ENCODE results near the gene PLXDC2.
"Not testable (repeated sequence)": the region's sequence is repeated elsewhere in the genome, so short reads cannot be mapped to it uniquely, and the experiment has no call there.

PLXDC2 gene

DNA sequence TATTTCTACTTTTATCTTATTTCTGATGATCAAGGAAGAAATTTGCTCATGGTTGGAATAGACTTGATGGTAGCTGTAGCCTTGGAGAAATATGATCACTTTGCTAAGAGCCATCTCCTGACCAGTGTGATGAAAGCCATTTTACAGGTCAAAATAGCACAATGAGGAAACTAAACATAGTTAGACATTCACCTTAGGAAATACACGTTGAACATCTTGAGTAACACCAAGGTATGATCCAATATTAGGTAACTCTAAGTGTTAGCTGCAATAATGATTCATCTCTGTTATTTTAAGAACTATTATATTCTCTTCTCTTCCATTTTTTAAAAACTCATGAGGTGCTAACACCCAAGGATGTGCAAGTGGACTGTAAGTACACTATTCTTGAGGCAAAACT, 328.0 kb downstream of the PLXDC2 start:
- no peak for DNase-seq

DNA sequence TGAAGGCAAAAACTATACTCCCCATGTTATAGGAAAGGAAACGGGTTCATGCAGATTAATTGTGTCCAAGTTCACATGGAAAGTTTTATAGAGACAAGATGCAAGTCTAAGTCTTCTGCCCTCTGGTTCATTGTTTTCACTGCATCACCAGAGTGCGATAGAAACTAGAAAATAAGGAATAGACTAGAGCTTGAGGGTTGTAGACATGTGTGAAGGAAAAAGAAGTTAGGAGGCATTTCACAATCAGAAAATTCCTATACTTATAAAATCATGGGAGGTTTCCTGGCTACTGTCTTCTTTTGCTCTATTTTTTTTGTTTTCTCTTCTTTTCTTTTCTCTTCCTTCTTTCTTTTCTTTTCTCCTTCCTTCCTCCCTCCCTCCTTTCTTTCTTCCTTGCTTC, 329.8 kb downstream of the PLXDC2 start:
- DNase-seq, result no peak

DNA sequence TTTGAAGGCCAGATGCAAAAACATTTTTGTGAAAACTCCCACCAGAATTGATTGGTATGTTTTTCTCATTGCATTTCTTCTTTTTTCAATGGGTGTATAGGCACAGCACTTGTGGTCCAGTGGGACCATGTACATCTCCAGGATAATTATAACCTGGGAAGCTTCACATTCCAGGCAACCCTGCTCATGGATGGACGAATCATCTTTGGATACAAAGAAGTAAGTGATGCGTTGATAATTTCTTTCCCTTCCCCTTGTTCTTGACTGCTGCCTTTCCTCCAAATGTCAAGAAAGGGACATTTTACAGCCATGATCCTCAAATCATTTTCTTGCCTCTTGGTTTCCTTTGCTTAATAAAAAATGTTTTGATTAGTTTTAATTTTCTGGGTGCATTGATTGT, 331.5 kb downstream of the PLXDC2 start:
- no peak for DNase-seq

DNA sequence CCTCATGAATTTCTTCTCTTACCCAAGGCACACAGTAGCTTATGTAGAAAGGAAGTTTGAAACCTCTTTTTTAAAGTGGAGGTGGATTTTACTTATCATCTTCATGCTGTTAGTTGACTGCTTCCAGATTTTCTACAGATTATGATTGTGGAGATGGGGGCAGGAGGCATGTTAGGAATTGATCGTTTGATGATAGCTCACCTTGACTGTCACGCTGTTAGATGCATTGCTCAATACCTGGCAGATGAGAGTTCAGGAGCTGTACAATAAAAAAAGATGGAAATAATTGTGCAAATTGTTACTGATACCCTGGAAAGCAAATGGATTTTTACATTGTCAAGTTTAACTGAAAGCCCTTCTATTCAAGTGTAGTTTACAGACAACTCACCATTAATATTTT, 340.3 kb downstream of the PLXDC2 start:
- no peak for DNase-seq

DNA sequence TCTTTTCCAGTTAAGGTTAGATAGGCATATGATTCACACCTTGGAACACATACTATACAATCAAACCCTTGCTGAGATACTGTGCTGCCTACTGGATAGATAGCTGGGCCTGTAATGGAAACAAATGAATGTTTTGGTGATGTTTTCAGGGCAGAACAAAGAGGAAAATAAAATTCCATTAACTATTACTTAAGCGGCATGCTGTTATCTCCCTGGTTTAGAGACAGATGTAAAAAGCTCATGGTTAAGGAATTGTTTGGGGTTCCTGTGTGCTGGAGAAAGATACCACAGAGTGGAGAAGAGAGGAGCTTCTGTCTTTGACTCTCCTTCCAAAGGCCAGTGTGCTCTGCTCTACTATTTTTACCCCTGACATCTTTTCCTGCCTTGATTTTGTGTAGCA, 341.1 kb downstream of the PLXDC2 start:
- no peak for DNase-seq

DNA sequence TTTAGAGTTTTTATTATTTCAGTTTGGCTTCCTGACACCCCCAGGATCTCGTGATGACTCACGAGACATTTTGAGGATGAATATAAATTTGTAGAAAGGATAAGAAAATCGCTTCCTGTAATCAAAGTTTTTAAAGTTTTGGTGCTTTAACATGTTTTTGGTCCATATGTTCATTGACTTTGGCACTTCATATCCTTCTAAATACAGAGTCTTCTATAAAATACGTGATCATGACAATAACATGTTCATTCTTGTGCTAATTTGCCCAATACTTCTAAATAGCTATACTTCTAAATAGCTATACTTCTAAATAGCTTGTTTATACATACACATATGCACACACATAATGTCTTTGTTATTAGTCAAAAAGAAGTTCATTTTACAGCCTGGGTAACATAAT, 341.9 kb downstream of the PLXDC2 start:
- no peak for DNase-seq

DNA sequence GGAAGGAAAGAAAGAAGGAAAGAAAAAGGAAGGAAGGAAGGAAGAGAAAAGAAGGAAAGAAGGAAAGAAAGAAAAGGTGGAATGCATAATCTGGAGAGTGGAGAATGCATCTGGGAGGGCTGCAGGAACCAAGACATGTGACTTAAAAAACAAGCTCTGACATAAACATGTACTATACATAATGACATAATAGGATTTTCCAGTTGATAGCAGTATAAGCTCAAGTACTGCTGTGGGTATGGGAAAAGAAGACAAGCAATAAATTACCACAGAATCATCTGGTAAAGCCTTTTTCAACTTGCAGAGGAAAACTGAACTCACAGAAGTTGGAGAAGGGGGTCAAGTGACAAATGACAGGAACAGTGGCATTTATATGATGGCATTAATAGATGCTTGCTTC, 345.9 kb downstream of the PLXDC2 start:
- no peak for DNase-seq

DNA sequence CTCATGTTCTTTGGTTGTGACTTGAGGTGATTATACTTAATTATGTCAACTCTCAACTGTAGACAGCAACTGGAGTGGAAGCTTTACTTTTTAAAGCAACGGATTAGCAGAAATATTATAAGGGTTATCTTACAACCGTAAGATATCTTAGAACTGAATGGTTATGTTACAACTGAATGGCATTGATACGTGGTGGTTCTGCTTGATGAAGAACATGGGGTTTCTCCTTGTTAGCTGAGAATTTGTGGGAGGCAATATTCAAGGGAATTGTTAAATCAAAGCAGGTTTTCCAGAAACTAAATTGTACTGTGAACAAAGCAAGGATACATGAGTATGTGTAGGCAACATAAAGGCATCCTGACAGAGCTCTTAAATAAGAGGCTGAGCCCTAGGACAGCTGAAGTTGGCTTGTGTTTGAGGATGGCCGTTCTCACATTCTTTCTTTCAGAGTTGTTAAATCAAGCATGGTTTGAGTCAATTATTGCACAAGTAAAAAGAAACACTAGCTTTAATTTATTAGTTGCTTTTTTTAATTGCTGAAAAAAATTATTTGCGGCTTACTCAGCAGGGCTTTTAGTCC, 350.0 kb downstream of the PLXDC2 start:
- no peak for DNase-seq

DNA sequence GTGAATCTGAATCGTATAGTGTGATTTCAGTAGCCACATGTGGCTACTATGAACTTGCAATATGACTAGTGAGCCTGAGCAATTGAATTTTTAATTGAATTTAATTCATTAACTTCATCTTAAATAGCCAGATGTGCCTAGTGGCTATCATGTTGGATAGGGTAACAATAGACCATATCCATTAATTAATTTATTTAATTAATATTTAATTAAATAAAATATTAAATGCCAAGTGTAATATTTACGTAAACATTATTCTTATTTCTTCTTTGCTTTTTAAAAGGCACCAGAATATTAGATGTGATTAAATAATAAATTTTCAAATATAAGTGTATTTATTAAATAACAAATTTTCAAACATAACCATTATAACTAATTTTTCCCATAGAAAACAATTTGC, 354.4 kb downstream of the PLXDC2 start:
- DNase-seq, result no peak

DNA sequence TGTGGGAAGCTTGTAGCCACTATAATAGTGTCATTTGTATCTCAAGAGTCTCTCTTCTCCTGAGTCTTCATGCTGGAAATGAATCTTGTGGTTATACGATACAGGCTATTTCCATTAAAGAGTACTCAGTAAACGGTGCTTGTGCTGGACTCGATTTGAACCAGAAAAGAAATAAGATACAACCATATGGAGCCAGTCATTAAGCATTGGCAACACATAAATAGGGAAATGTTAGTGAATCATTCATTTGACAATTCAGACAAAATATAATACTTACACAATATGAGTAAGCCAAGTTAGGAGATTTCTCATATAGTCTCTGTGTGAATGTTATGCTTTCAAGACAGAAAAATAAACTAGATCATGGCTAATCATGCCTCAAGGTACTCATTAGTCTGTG, 356.8 kb downstream of the PLXDC2 start:
- no peak for DNase-seq

DNA sequence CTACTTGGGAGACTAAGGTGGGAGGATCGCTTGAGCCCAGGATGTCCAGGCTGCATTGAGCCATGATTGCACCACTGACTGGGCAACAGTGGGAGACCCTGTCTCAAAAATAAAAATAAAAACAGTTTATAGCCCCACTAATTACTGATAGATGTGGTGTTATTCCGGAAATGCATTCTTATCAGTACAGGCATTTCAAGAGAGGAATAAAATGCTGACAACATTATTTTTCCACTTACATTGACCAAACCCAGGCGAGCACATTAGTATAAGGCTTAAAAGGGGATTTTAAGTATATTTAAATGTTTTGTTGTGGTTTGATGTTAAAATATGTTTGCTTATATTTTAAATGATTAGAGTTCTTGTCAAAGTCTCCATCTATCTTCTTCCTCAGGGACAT, 359.5 kb downstream of the PLXDC2 start:
- no peak for DNase-seq

DNA sequence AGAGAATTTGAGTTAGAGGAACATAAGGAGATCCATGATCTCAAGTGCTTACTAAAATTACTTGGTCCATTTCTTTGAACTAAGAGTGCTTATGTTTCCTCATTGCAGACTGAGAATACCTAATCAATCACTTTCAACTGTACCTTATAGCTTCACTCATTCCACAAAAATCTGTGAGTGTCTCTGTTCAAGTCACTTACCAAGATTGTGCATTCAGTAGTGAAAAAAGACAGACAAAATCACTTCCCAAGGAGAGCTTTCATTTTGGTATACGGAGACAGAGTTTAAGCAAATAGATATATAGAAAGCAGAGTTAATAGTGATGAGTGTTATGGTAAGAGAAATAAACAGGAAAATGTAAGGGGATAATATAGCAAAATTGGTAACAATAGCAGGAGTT, 364.5 kb downstream of the PLXDC2 start:
- DNase-seq, result no peak

DNA sequence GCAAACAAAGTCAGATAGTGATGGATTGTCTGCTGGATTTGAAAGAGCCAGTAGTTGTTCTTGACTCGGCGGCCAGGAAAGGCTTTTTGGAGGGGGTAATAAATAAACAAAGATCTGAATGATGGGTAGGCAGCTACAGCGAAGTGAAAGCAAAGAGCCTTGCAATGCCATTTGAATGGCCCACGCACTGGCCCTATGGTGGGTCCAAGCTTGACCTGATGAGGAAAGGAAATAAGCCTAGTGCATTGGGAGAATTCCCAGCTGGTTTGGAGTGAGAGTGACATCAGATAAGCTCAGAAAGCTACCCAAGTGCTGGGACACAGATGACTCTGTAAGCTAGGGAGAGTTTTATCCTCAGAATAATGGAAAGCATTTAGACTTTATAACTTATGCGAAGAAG, 365.2 kb downstream of the PLXDC2 start:
- no peak for DNase-seq

DNA sequence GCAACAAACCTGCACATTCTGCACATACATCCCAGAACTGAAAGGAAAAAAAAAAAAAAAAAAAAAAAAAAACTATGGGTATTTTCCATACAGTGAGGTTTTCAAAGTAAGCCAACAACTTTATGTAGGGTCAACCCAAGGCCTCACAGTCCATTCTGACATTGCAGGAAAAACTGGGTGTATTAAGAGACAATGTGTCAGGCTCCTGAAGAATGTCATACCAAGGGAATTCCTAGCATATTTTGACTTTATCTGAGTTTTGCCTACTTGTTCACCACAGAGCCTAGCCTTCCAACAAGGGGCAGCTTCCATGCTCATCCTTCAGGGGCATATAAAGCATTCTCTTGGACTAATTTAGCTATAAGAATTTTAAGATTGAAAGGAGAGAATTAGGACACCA, 368.9 kb downstream of the PLXDC2 start:
- no peak for DNase-seq

DNA sequence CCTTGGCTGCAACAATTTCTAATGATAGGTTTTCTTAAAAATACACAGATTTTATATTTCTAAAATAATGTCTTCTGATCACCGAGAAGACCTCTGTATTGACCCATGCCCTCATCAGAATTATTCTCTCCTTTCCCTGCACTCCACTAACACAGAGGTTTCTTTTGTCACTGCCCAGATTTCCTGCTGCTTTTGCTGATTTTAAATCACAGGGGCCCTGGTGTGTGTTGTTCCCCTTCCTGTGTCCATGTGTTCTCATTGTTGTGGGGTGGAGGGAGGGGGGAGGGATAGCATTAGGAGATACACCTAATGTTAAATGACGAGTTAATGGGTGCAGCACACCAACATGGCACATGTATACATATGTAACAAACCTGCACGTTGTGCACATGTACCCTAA, 375.2 kb downstream of the PLXDC2 start:
- not testable (repeated sequence) for DNase-seq

DNA sequence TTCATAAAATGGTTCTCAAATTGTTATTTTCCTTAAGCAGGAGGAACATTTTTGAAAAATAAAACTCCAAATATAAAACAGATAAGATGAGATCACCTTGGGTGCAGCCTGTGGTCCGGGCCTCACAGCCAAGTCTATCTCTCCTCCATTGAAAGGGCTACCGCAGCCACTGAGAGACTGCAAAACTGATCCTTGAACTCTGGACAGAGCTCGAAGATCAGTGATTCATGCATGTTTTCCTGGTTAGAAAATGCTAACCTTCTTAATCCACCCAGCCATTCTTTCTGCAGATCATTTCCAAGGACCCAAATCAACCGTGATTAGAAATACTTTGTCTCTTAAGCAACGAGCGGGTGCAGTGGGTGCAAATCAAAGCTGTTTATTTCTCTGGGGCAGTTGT, 378.8 kb downstream of the PLXDC2 start:
- DNase-seq, result no peak

DNA sequence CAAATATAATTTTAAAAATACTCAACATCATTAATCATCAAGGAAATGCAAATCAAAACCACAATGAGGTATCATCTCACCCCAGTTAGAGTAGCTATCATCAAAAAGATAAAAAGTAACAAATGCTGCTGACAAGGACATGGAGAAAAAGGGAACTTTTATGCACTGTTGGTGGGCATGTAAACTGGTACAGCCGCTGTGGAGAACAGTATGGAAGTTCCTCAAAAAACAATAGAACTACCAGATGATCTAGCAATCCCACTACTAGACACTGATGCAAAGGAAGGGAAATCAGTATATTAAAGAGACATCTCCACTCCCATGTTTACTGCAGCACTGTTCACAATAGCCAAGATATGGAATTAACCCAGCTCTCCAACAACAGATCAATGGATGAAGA, 384.5 kb downstream of the PLXDC2 start:
- DNase-seq, result no peak

DNA sequence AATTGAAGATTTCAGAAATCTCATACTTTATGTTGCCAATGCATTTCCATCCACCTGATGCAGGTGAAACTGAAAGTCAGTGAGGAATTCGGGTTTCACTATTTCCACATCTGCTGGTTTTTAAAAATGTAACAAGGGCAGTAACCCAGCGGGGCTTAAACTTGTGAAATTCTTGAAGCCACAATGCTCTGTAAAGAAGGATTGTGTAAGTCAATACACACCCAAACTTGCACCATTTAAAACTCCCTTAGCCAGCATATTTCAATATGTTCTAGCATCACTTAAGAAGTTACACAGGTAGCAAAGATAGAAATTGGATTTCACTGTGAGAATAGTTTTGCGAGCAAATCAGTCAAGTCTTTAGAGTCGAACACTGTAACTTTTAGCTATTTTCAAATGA, 386.1 kb downstream of the PLXDC2 start:
- DNase-seq, result no peak

DNA sequence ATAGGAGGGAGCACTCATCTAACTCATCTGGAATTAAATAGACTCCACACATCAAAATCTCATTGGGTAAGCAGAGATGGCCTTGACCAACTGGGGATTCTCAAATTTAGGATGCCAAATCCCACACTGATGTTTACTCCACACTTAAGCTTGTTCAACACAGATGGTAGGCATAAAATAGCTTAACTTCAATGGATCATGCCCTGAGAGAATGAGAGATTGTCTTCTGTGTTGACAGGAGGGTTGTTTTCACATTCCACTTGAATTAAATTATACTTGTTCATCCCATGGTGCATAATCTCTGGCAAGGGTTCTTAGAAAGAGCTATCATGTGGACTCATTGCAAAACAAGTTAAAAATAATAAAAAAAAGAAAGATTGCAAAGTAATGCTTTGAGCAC, 391.4 kb downstream of the PLXDC2 start:
- DNase-seq, result no peak

DNA sequence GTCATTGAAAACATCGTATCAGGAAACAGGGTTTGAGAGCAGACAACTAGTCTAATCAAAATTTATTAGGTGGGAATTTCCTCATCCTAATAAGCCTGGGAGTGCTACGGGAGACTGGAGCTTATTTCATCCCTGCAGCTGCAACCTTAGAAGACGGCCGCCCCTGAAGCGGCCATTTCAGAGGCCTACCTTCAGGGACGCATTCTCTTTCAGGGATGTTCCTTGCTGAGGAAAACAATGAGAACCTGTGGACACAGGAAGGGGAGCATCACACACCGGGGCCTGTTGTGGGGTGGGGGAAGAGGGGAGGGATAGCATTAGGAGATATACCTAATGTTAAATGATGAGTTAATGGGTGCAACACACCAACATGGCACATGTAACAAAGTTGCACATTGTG, 392.9 kb downstream of the PLXDC2 start:
- DNase-seq, result not testable (repeated sequence)

DNA sequence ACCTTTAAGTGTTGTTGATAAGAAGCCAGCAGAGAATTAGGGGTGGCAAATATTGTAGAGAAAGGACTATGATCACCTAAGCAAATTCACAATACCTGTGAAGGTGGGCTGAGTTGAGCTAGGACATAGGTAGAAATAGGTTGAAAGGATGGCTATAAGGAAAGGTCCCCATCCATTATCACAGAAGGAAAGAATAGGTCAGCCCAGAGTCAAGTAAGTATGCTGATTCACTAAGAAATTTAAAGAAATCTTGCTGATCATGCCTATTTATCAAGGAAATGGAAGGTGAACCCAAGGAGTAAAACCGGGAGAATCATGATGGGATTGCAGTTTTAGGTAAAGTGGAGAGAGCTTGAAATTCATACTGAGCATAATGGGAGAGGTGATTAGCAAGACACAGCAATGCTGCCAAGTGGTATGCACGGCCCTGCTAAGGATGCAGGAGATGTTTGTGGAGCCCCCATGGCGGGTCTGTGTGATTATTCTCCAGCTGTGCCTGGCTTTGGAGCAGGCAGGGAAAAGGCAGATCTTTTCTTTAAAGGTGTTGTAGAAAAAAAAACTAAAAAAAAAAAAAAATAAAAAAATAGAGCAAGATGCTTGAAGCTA, 399.4 kb downstream of the PLXDC2 start:
- DNase-seq, result no peak

DNA sequence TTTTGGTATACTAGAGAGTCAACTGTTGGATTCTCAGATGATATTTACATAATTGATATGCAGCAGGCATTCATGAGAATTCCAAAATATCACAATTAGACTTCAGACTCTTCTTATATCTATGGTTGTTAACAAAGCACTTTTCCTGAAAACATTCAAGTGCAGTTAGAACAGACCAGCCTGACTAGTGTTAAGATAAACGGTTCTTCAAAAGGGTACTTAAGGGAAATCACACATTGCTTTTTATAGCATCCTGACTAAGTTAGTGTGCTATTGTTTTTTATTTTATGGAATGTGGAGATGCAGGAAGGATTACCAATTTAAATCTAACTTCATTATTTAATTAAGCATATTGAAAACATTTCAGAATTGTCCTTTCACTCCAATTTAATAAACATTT, 405.1 kb downstream of the PLXDC2 start:
- DNase-seq, result no peak

DNA sequence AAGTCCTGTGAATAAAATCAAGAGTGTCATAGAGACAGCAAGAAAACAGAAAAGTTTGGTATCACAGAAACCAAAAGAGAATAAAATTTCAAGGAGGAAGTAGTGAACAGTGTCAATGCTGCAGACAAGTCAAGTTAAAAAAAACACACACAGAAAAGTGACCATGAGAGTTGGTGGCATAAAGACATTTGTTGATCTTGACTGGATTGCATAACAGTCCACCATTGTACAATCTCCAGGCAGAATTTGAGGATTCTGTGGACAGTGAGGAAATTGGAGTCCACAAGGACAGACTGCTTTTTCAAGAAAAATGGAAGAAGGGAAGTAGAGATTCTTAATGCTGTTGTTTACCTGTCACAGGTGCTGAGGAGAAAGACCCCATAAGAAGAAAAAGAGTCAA, 412.5 kb downstream of the PLXDC2 start:
- no peak for DNase-seq

DNA sequence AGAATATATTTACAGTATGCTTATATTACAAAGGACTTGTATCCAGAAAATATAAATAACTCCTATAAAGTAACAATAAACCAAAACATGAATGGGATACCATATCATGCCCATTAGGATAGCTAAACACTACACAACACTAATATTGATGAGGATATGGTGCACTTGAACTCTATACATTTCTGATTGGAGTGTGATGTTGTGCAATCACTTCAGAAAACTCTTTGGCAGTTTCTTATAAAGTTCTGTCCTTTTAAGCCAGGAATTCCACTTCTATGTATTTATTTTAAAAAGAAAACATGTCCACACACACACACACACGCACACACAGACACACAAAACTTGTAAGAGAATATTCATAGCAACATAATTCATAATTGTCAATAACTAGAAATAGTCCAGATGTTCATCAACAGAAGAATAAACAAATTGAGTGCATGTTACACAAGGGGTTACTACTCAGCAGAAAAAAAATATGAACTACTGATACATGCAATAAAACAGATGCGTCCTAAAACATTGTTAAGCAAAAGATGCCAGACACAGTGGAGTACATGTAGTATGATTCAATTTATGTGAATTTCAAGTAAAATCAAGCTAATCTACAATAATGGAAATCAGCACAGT, 416.0 kb downstream of the PLXDC2 start:
- DNase-seq, result no peak

DNA sequence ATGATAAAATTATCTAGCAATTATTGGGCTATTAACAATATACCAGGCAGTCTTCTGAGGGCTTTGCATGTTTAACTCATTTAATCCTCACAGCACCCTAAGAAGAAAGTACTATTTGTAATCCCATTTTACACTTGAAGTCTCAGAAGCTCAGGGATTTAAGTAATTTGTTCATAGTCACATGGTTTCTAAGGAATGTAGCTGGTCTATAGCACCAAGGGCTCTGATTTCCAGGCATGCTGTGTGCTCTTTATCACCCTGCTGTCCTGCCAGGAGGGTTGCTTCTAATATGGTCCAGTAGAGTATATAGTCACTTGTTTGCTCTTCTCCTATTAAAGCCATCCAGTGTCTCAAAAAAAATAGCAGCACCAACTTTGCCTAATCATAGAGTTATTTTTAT, 417.2 kb downstream of the PLXDC2 start:
- no peak for DNase-seq

Data from activated CD4-positive, alpha-beta T cell treated with anti-CD3 and anti-CD28 coated beads, Interleukin-2, Interleukin-6, amounts not matched to agents 100 ng/mL and 50 ng/mL, durations not matched to agents 16 hours and 8 hours (primary cell).